HFFc6 (cell line): Measurements from ENCODE around the gene KANSL3. TPM values are rescaled to one million over a fixed set of nuclear protein-coding genes. Genes with fewer than 3 reads are reported as not detected.

Experiments
- DNase-seq: peaks from one replicate; pipeline ENCODE4 v3.0.0-alpha.2; 2018
- H3K27ac Mint-ChIP-seq: 2 replicates; pipeline ENCODE4 v1.8.0; 2020; ENCODE audit warnings: mild to moderate bottlenecking, mixed read lengths
- H3K27me3 Mint-ChIP-seq: 2 replicates; pipeline ENCODE4 v1.8.0; 2021; ENCODE audit warnings: mild to moderate bottlenecking, moderate library complexity, mixed read lengths; ENCODE audit not compliant: insufficient read depth
- H3K36me3 Mint-ChIP-seq: 2 replicates; pipeline ENCODE4 v1.8.0; 2021; ENCODE audit warnings: low read depth, mixed read lengths
- H3K4me1 Mint-ChIP-seq: 2 replicates; pipeline ENCODE4 v1.8.0; 2020; ENCODE audit warnings: low read depth, mixed read lengths
- H3K4me3 Mint-ChIP-seq: 2 replicates; pipeline ENCODE4 v1.8.0; 2020; ENCODE audit warnings: mild to moderate bottlenecking, moderate library complexity, mixed read lengths
- H3K9me3 Mint-ChIP-seq: 2 replicates; pipeline ENCODE4 v1.8.0; 2020; ENCODE audit warnings: mild to moderate bottlenecking, mixed read lengths
- CTCF ChIP-seq: fragments of 200-600 bp; sonication (generic); IDR thresholded peaks from 2 replicates; pipeline ENCODE4 v1.5.0; 2021; ENCODE audit warnings: antibody characterized with exemption, mild to moderate bottlenecking
- total RNA-seq, 6 experiments: library from RNA; stranded (reverse); fragmentation: NEBNext Ultra II Directional; extraction: Animal tissue kit (Norgen Biotek cat#: 25700); gene quantifications; 2 replicates in 1 of 6; 3 replicates in 5 of 6; pipeline ENCODE4 v1.2.3, GENCODE V29; 2021

KANSL3 gene
- total RNA-seq, 6 experiments from 2014 or later = 19.3 to 28.3 (median 26.7) TPM

DNA sequence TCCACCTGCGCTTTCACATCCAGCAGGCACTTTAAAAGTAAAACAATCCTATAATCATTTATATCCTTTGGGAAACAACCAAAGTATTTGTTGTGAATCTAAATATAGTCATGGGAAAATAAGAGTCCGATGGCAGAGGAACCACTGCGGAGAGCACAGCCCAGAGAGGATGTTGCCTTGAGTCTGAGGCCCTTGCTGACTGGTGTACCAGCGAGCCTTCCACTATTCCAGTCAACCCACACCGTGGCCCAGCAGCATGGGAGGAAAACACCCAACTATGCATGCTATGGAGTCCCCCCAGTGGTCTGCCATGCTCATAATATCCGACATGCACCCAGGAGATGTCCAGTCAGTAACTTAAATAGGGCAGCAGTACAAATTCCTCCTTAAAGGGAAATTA, 21.6 kb downstream of the KANSL3 start:
- Mint-ChIP-seq H3K9me3 (no peaks in the 10 kb centered on the region), H3K4me3 (no peak overlapping the region), H3K27me3 (no peaks in the 10 kb centered on the region; the same call in 1 of the 2 replicates), H3K27ac (peak overlapping the region; percentile 89; the same call in 1 of the 2 replicates), H3K36me3 (peaks cover 13% of the 10 kb centered on the region), H3K4me1 (peaks cover 30% of the 10 kb centered on the region)
- DNase-seq = no peak
- no peak for TF ChIP-seq CTCF

- Mint-ChIP-seq H3K36me3 (peaks cover 13% of the 10 kb centered on the region), H3K4me1 (peaks cover 30% of the 10 kb centered on the region), H3K4me3 (no peak overlapping the region), H3K27ac (no peak overlapping the region; the same call in 1 of the 2 replicates), H3K9me3 (no peaks in the 10 kb centered on the region), H3K27me3 (no peaks in the 10 kb centered on the region; the same call in 1 of the 2 replicates)
- no peak for TF ChIP-seq CTCF
- no peak for DNase-seq
Measured at GRCh38 chr2:96616128-96616527, 22.0 kb downstream of the KANSL3 start.

GRCh38 chr2:96608469-96609455, 29.4 kb downstream of the KANSL3 start:
- H3K27ac Mint-ChIP-seq = peak overlapping the region; percentile 56

DNA sequence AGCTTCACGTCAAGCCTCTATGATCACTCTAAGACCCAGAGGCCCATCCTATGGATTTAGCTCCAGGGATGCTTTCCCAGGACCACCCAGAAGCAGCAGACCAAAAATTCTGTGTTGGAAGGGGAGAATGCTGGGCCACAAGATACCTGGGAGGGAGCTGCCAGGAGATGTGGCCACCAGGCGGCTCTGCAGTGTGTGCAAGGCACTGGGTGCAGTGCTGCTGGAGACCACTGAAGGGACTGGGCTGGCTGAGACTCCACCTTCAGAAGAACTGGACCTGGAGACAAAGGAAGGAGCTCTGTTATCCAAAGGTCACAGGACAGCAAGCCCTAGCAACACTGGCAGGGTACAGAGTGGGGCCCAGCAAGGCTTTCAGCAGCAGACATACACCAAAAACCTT, 34.0 kb downstream of the KANSL3 start:
- no peak overlapping the region for H3K27ac Mint-ChIP-seq
- peak; percentile 47 for TF ChIP-seq CTCF
- peaks cover 29% of the 10 kb centered on the region for H3K4me1 Mint-ChIP-seq
- no peaks in the 10 kb centered on the region for H3K9me3 Mint-ChIP-seq
- peaks cover 65% of the 10 kb centered on the region for H3K36me3 Mint-ChIP-seq
- no peak for DNase-seq
- H3K4me3 Mint-ChIP-seq = no peak overlapping the region
- H3K27me3 Mint-ChIP-seq = no peaks in the 10 kb centered on the region; the same call in 1 of the 2 replicates

More at GRCh38 chr2:96608469-96609455, 29.4 kb downstream of the KANSL3 start:
- Mint-ChIP-seq H3K4me1 (peaks cover 37% of the 10 kb centered on the region), H3K36me3 (peaks cover 53% of the 10 kb centered on the region), H3K27me3 (no peaks in the 10 kb centered on the region; the same call in 1 of the 2 replicates), H3K9me3 (no peaks in the 10 kb centered on the region), H3K4me3 (no peak overlapping the region)
- DNase-seq = peak; percentile 28
- no peak for TF ChIP-seq CTCF

GRCh38 chr2:96602330-96602823, 35.7 kb downstream of the KANSL3 start:
- Mint-ChIP-seq H3K27ac (no peak overlapping the region), H3K9me3 (no peaks in the 10 kb centered on the region), H3K36me3 (peaks cover 62% of the 10 kb centered on the region), H3K4me1 (peaks cover 17% of the 10 kb centered on the region), H3K27me3 (no peaks in the 10 kb centered on the region; the same call in 1 of the 2 replicates), H3K4me3 (no peak overlapping the region)
- no peak for DNase-seq
- no peak for TF ChIP-seq CTCF
